Motor neuron (in vitro differentiated cells): ENCODE data around the gene TAF4. TPM values are rescaled to one million over a fixed set of nuclear protein-coding genes. Genes with fewer than 3 reads are reported as not detected.

ENCODE experiments used
- ATAC-seq, 8 experiments: fragments of 200-7000 bp; cut with Tn5 transposase; replicated peaks in 6 of 8; 2 replicates each; pipeline ENCODE4 v1.8.0; 2021; ENCODE audit warnings: mild to moderate bottlenecking in 8 of 8, moderate library complexity in 8 of 8
- H3K27ac ChIP-seq, 2 donors: fragments of 250-450 bp; sonication (Bioruptor Pico); 2 replicates each; pipeline ENCODE4 v1.9.0; 2021; ENCODE audit warnings: antibody characterized with exemption in 2 of 2, mild to moderate bottlenecking in 2 of 2, moderate library complexity in 1 of 2
- H3K4me1 ChIP-seq, 2 donors: fragments of 250-450 bp; sonication (Bioruptor Pico); replicated peaks in 1 of 2; 2 replicates each; pipeline ENCODE4 v1.6.1; 2021; ENCODE audit warnings: antibody characterized with exemption in 2 of 2, mild to moderate bottlenecking in 2 of 2, moderate library complexity in 1 of 2
- H3K4me3 ChIP-seq, 5 donors: fragments of 250-450 bp; sonication (Bioruptor Pico); 2 replicates each; pipeline ENCODE4 v1.9.0; 2021; ENCODE audit warnings: antibody characterized with exemption in 5 of 5, mild to moderate bottlenecking in 5 of 5, moderate library complexity in 4 of 5
- WGBS, 10 experiments: fragments of 450-650 bp; shearing (Covaris generic); methylation state at CpG; one replicate each; pipeline ENCODE4 v1.0.0; 2022; 5-methylcytosine and 5-hydroxymethylcytosine counted together
- in situ Hi-C, 9 experiments: fragments of 400-800 bp; cut with MboI; loops; one replicate each; pipeline ENCODE4 v1.15.0; 2021; ENCODE audit warnings: low sequenced_read_pairs in 9 of 9, low pct_unique_long_range_greater_than_20kb in 2 of 9; ENCODE audit not compliant: unreplicated experiment in 9 of 9
- total RNA-seq, 8 experiments: library from RNA; unstranded; fragments of 300-600 nt; gene quantifications; 2 replicates each; pipeline versions ENCODE4 v1.2.3 to v1.2.4, GENCODE V29; 2022

Gene TAF4
- total RNA-seq, 8 experiments from 2014 or later: 3.6 to 15.1 (median 7.1) TPM

DNA sequence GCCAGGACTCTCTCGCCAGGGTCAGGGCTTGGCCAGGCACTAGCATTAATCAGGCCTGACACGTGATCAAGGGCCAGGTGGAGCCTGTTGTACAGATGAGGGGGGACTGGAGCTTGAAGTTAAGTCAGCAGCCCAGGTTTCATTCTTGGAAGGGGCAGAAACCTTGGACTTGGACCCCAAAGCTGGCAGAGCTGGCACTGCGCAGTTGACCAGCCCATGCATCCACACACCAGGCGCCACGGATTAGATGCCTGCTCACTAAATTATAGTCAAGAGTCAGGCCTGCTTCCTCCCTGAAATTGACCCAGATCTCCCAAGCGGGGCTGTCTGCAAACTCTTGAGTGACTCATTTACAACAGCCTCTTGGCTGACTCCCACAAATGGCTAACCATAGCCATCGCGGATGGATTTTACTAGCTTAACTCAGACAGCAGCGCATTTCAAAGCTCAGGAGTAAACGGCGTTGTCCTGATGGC lies 4.1 kb upstream of the TAF4 start:
- Histone ChIP-seq H3K4me3 (no peak overlapping the region), H3K4me1 (peaks cover 9 to 12% of the 10 kb centered on the region in 2 donors), H3K27ac (no peak overlapping the region)
- ATAC-seq: no peak
- WGBS, 10 experiments: 11 to 88% (median 60%) methylated on average over 2 to 6 of the region's 11 CpGs; no CpG with 5 or more reads in 3 of the 10 experiments
- in situ Hi-C loops: no loop called here

DNA sequence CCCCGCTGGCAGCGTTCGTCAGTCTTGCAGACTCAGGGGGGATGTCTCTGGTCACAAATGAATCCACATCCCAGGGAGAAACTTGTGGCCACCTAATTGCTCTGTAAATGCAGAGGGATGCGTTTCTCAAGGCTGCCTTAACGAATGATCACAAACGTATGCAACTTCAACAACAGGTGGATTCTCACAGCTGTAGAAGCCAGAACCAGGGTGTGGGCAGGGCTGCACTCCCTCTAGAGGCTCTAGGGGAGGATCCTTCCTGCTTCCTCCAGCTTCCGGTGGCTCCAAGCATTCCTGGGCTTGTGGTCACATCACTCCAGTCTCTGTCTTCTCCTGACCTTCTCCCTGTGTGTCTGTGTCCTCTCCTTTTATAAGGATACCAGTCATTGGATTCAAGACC lies 3.3 kb upstream of the TAF4 start:
- H3K4me3 ChIP-seq: no peak overlapping the region
- in situ Hi-C loops: no loop called here
- 80 to 100% (median 83%) methylated on average over 1 to 6 of the region's 7 CpGs; no CpG with 5 or more reads in 6 of the 10 experiments for WGBS, 10 experiments
- peaks cover 13 to 15% of the 10 kb centered on the region in 2 donors for H3K4me1 ChIP-seq
- ATAC-seq: no peak
- H3K27ac ChIP-seq: no peak overlapping the region

DNA sequence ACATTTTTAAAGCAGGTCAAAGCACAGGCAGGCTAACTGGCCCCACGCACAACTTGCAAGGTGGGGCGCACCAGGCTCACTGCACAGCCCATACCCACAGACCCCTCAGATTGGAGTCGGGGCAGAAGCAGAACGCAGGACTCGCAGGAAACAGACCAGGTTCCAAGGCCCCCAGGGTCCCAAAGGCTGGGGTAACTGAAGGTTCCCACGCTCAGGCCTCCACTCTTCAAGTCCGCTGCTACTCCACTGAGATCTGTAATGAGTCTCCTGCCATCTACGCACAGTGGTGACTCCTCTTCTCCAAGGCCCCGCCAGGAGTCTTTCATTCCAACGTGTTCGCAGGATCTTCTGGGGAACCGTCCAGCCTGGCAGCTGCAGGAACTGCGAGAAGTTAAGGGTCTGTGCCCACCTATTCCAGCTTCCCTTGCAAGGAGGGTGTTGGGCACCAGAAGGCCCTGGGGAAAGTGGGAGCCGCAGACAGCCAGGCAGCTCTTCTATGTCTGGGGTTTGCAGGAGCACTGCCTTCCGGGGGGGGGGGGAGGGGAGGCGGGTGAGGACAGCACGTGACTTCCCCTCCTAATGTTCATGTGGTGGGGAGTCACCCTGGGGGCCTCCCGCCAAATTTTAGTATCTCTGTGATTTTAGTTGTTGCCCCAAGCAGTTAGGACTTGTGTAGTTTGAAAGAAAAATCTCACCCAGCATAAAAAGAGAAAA lies 2.0 kb upstream of the TAF4 start:
- 50 to 93% (median 81%) methylated on average over 2 to 10 of the region's 18 CpGs; no CpG with 5 or more reads in 4 of the 10 experiments for WGBS, 10 experiments
- no peak overlapping the region for H3K4me3 ChIP-seq
- peaks cover 22 to 26% of the 10 kb centered on the region in 2 donors for H3K4me1 ChIP-seq
- no peak overlapping the region for H3K27ac ChIP-seq
- ATAC-seq: no peak
- in situ Hi-C loops: no loop called here

DNA sequence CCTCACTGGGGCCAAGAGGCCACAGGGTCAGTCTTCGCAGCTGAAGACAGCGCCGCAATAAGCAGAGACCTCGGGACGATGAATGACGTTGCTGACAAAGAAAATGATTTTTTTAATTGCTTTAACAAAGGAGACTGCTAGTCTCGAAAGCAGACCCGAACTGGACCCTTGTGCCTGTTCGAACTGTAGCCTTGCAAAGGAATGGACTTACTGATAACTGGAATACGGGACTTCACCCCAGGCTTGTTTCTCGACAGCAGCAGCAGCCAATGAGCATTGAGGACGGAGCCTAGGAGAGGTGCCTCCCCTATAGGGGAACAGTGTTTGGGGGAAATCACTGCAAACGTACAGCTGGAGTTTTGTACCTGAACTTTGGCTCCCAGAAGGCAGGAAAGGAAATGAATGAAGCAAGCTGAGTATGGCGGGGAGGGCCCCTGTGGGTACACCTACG lies 1.3 kb upstream of the TAF4 start:
- peaks cover 28 to 31% of the 10 kb centered on the region in 2 donors for H3K4me1 ChIP-seq
- WGBS, 10 experiments: 0 to 90% (median 21%) methylated on average over 1 to 11 of the region's 15 CpGs
- in situ Hi-C loops: no loop called here
- H3K27ac ChIP-seq: peak overlapping the region; percentile 97 to 99
- peak in 1 of 8 experiments; percentile 1 for ATAC-seq
- peak overlapping the region; percentile 72 to 89 (median 75) for H3K4me3 ChIP-seq

DNA sequence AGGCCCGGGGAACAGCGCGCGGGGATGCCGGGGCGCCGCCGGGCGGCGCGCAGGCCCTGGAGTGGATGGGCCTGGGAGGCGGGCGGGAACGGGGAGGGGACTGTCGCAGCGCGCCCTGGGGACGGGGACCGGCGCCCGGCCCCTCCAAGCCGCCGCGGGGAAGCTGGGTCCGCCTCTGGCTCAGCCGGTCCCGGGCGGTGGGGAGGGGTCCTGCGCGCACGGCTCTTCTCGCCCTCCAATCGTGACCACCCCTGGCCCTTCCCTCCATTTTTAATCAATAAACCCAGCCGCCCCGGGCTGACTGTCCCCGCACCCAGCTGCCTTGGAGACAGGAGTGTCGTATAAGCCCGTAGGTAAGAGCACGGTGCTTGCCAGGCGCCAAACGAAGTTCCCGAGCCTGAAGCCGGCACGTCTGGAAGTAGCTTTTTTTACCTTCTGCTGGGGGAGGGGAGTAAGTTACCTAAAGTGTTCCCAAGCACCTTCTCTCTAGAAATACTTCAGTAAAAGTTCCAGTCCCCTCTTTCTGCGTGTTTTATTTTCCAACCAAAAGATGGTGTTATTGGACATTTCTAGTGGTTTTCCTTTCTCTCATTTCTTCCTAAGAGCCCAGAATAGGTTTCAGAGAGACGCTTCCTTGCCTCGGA lies 780 bp upstream of the TAF4 start:
- WGBS, 10 experiments: 0 to 27% (median 0%) methylated on average over 1 to 9 of the region's 47 CpGs; no CpG with 5 or more reads in 2 of the 10 experiments
- peak overlapping the region; percentile 72 to 89 (median 75) for H3K4me3 ChIP-seq
- peaks cover 28 to 31% of the 10 kb centered on the region in 2 donors for H3K4me1 ChIP-seq
- in situ Hi-C loops: no loop called here
- peak; percentile 11 to 75 (median 61) for ATAC-seq
- H3K27ac ChIP-seq: peak overlapping the region; percentile 97 to 99

DNA sequence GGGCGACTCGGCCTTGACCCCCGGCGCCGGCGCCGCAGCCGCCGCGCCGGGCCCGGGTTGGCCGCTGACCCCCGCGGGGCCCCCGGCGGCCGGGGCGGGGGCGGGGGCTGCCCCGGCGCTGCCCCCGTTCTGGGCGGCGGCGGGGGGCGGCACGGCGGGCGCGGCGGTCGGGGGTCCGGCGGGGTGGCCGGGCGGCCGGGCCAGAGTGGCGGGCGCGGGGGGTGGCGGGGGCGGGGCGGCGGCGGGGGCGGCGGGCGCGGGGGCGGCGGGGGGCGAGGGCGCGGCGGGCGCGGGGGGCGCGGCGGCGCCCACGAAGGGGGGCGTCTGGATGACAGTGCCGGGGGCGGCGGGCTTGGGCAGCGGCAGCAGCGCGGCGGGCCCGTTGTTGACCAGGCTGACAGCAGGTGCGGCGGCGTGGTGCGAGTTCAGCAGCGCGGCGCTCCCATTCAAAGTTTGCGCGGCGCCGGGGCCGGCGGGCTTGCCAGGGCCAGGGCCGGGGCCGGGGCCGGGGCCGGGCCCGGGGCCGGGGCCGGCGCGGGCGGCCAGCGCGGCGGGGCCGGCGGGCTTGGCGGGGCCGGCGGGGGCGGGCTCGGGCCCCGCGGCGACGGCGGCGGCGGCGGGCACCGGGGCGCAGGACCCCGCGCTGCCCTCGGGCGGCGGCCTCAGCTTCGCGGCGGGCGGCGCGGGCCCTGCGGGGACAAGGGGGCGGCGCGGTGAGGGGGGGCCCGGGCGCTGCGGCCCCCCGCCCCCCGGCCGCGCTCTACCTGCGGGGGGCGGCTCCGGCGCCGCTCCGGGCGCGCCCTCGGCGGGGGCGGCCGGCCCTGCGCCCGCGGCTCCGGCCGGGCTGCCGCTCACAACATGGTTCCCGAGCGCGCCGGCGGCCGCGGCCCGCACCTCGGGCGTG lies 659 bp downstream of the TAF4 start:
- Histone ChIP-seq H3K4me3 (peak overlapping the region; percentile 72 to 89 (median 75)), H3K4me1 (peaks cover 28 to 31% of the 10 kb centered on the region in 2 donors), H3K27ac (peak overlapping the region; percentile 97 to 99)
- no CpG with 5 or more reads among the region's 165 CpGs for WGBS, 10 experiments
- ATAC-seq: peak in 4 of 8 experiments; percentile 5 to 24 (median 9)
- in situ Hi-C loops: no loop called here

DNA sequence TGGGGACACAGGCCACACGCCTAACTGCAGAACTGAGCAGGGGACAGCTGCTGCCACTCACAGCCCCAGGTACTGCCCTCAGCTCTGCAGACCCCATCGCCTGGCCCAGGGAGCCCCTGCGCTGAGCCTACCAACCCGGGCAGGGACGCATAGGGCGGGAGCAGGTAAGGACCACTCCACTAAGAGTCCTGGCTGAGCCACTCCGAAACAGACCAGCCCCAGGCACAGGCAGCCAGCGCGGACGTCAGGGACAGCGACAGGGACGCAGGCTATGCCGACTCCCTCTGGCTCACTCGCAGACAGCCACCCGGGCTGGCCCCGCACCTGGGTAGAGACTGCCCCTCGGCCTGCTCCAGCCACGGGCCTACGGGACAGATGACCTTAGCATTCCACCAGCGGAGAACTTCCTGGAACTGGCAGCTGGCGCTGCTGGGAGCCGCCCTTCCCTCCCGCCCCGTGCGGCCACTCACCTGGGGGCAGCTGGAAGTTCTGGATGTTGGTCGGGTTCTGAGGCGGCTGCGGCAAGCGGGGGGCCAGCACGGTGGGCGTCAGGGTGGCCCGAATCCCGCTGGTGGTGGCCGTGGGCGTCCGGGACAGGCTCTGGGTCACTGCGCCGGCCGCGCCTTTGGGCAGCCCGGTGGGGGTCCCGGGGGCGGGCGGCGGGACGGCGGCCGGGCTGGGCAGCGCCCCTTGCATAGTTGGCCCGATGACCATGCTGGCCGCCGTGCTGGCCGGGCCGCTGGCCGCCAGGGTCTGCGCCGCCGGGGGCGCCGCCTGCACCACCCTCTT lies 1.5 kb downstream of the TAF4 start:
- Histone ChIP-seq H3K4me3 (peak overlapping the region; percentile 44 to 89 (median 75)), H3K4me1 (peaks cover 28 to 36% of the 10 kb centered on the region in 2 donors), H3K27ac (no peak overlapping the region)
- WGBS, 10 experiments: 14 to 40% methylated on average over 3 to 7 of the region's 60 CpGs; no CpG with 5 or more reads in 8 of the 10 experiments
- in situ Hi-C loops: no loop called here
- ATAC-seq: peak in 7 of 8 experiments; percentile 2 to 22 (median 5)

DNA sequence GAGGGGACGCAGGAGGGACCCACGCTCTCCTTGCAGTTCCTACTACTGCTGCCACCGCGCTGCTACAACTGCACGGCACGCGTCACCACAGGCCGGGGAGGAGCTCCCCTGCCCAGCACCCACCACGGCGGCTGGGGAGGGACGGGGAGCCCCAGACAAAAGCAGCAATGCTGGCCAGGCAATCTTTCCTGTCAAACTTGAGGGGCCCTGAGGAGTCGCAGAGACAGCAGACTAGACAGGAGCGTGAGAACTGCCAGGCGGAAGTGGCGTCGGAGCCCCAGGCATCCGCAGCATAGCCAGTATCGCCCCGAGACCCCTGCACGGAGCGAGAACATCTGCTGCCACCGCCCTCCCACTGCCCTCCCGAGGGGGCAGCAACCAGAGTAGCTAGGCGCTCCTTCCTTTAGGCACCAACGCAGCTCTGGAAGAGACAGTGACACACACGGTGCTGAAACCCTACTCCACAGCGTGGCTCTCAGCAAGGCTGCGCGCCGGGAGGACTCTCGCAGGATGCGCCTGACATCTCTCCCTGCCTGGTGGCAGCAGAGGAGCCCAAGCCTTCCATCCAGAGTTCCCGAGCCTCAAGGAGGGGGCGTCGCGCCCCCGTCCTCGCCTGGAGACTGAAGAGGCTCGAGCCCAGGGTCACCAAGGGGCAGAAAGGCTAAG lies 2.2 kb downstream of the TAF4 start:
- peak overlapping the region; percentile 44 to 89 (median 75) for H3K4me3 ChIP-seq
- WGBS, 10 experiments: 0 to 89% (median 60%) methylated on average over 1 to 5 of the region's 39 CpGs; no CpG with 5 or more reads in 5 of the 10 experiments
- H3K4me1 ChIP-seq: peaks cover 28 to 36% of the 10 kb centered on the region in 2 donors
- H3K27ac ChIP-seq: no peak overlapping the region
- in situ Hi-C loops: no loop called here
- peak in 5 of 8 experiments; percentile 31 to 56 (median 48) for ATAC-seq

DNA sequence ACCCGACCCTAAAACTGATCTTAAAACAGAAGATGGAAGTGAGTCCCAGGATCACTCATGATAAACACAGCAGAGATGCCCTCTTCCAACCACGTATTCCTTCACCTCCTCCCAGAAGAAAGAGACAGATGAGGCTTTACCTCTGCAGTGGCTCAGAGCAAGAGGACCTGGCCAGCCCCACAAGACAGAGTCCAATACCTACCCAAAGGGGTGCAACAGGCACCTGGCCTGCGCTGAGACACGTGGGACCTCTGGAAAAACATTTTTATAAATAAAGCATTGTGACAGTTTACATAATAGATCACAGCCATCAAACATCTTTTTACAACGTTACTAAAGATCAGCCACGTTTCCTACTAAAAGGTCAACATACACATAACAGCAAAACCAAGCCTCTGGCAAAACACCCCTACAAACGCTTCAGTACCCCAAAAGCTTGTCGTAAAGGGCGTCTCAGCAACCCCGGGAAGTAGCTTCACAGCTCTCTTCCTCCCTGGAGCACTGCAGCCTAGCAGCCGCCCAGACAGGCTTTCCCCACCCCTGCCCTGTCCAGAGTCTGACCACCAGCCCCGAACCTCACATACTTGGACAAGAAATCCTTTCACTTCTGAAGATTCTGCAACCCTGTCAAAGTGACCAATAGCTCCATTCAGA lies 2.9 kb downstream of the TAF4 start:
- H3K4me3 ChIP-seq: peak overlapping the region; percentile 44 to 89 (median 75)
- in situ Hi-C loops: no loop called here
- WGBS, 10 experiments: 63 to 100% (median 74%) methylated on average over 1 to 7 of the region's 12 CpGs; no CpG with 5 or more reads in 4 of the 10 experiments

DNA sequence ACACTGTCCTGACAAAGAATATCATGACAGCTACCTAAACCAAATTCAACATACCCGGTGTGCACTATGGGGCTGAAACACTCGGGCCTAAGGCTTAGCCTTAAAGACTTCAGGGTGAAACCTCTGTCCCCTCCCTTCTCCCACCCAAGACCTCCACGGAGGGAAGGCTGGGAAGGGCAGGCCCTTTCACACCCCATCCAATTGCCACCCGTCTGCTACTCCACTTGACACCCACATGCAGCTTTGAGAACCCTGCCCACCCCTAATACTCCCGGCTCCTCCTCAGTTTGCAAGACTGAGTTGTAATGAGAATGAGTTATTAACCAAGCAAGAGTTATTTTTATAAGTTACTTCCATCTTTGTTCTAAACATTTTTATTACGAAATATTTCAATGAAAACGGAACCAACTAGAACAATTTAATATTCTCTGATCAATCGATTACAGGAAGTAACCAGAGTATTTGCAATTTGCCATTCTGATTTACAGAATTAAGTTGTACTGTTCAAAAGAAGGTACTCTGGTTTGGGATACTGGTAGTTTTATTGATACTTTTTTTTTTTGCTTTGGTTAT lies 3.7 kb downstream of the TAF4 start:
- in situ Hi-C loops: no loop called here
- Histone ChIP-seq H3K4me3 (no peak overlapping the region), H3K4me1 (peaks cover 20 to 24% of the 10 kb centered on the region in 2 donors), H3K27ac (no peak overlapping the region)
- no peak for ATAC-seq
- 75 to 100% (median 90%) methylated on average over 2 to 6 of the region's 8 CpGs; no CpG with 5 or more reads in 2 of the 10 experiments for WGBS, 10 experiments

More for the DNA sequence above, 2.9 kb downstream of the TAF4 start:
- peaks cover 28 to 32% of the 10 kb centered on the region in 2 donors for H3K4me1 ChIP-seq
- no peak for ATAC-seq
- no peak overlapping the region for H3K27ac ChIP-seq
